B cell (primary cell): ENCODE data around the gene TNF. TPM values are rescaled to one million over a fixed set of nuclear protein-coding genes. Genes with fewer than 3 reads are reported as not detected.

Source experiments
- ATAC-seq: fragments of 200-7000 bp; cut with Tn5 transposase; one replicate; pipeline ENCODE4 v1.10.0; 2021; ENCODE audit warnings: low read depth, mild to moderate bottlenecking, moderate number of reproducible peaks, moderate library complexity
- CTCF ChIA-PET: fragments of 350-600 bp; sonication (Branson Sonifier 250); formaldehyde crosslinking; loops from one replicate; lab custom pipeline; 2021; ENCODE audit warnings: antibody characterized with exemption, inconsistent platforms; lab: Charles Lee
- POLR2A ChIA-PET: fragments of 350-600 bp; sonication (Branson Sonifier 250); formaldehyde crosslinking; loops from one replicate; lab custom pipeline; 2021; ENCODE audit warnings: antibody characterized with exemption; lab: Charles Lee
- DNase-seq: peaks from one replicate; pipeline ENCODE4 v3.0.0; 2013
- H2AFZ ChIP-seq: 2 replicates; pipeline ENCODE4 v1.6.1; 2012; ENCODE audit warnings: mild to moderate bottlenecking, low read depth, low read length; ENCODE audit not compliant: insufficient read depth, poor library complexity, severe bottlenecking
- H3K27ac ChIP-seq, 2 donors: 1 replicate in 1 of 2; 2 replicates in 1 of 2; pipeline ENCODE4 v1.5.1; 2012 to 2013; ENCODE audit warnings: low read length in 2 of 2, mild to moderate bottlenecking in 2 of 2, moderate library complexity in 1 of 2
- H3K27me3 ChIP-seq, 4 experiments: fragments of 200-600 bp in 1 of 4; sonication (generic) in 1 of 4; replicated peaks in 1 of 4; 1 replicate in 2 of 4; 2 replicates in 2 of 4; pipeline versions ENCODE4 v1.6.1 to v1.7.0; 2013 to 2016; ENCODE audit warnings: low read length in 3 of 4, mild to moderate bottlenecking in 2 of 4, mixed read lengths in 1 of 4, moderate library complexity in 1 of 4; ENCODE audit not compliant: insufficient read depth in 4 of 4, control insufficient read depth in 3 of 4; ENCODE audit errors: control extremely low read depth in 1 of 4
- H3K36me3 ChIP-seq, 2 experiments: replicated peaks in 1 of 2; 1 replicate in 1 of 2; 2 replicates in 1 of 2; pipeline versions ENCODE4 v1.6.1 to v1.7.1; 2013; ENCODE audit warnings: low read length in 1 of 2; ENCODE audit not compliant: insufficient read depth in 2 of 2, control insufficient read depth in 1 of 2; ENCODE audit errors: control extremely low read depth in 1 of 2, extremely low read depth in 1 of 2
- H3K4me1 ChIP-seq, 2 donors: fragments of 200-600 bp in 1 of 2; sonication (generic) in 1 of 2; 1 replicate in 1 of 2; 2 replicates in 1 of 2; pipeline versions ENCODE4 v1.5.1 to v1.6.1; 2013 to 2017; ENCODE audit warnings: low read length in 2 of 2; ENCODE audit not compliant: control insufficient read depth in 2 of 2, insufficient read depth in 2 of 2
- H3K4me2 ChIP-seq: replicated peaks from 2 replicates; pipeline ENCODE3; 2012; ENCODE audit warnings: mild to moderate bottlenecking, low read depth, low read length; ENCODE audit not compliant: poor library complexity, severe bottlenecking
- H3K4me3 ChIP-seq, 5 experiments: fragments of 200-600 bp in 1 of 5; sonication (generic) in 1 of 5; 1 replicate in 3 of 5; 2 replicates in 2 of 5; pipeline versions ENCODE4 v1.5.1 to v1.7.0; 2011 to 2016; ENCODE audit warnings: low read length in 4 of 5, mild to moderate bottlenecking in 4 of 5, low read depth in 2 of 5, control low read depth in 1 of 5, moderate library complexity in 1 of 5; ENCODE audit not compliant: insufficient read depth in 1 of 5; ENCODE audit errors: control extremely low read depth in 1 of 5, extremely low read depth in 1 of 5
- H3K79me2 ChIP-seq: fragments of 200-600 bp; sonication (generic); one replicate; pipeline ENCODE4 v1.6.0; 2016; ENCODE audit warnings: low read length; ENCODE audit not compliant: control insufficient read depth, insufficient read depth
- H3K9ac ChIP-seq: fragments of 200-600 bp; sonication (generic); 2 replicates; pipeline ENCODE4 v1.6.1; 2017; ENCODE audit warnings: mild to moderate bottlenecking, low read length, moderate library complexity
- H3K9me3 ChIP-seq, 3 donors: one replicate each; pipeline versions ENCODE4 v1.6.1 to v1.7.1; 2013; ENCODE audit warnings: low read length in 2 of 3; ENCODE audit not compliant: control insufficient read depth in 2 of 3, insufficient read depth in 1 of 3; ENCODE audit errors: control extremely low read depth in 1 of 3
- H4K20me1 ChIP-seq: 2 replicates; pipeline ENCODE4 v1.6.0; 2012; ENCODE audit warnings: mild to moderate bottlenecking, low read length; ENCODE audit not compliant: insufficient read depth, control insufficient read depth, poor library complexity, severe bottlenecking
- H3K27ac Mint-ChIP-seq: one replicate; pipeline ENCODE4 v1.8.0; 2021; ENCODE audit warnings: mixed read lengths
- H3K27me3 Mint-ChIP-seq: one replicate; pipeline ENCODE4 v1.8.0; 2021; ENCODE audit warnings: mixed read lengths
- H3K4me1 Mint-ChIP-seq: one replicate; pipeline ENCODE4 v1.8.0; 2021; ENCODE audit warnings: mixed read lengths
- H3K4me3 Mint-ChIP-seq: one replicate; pipeline ENCODE4 v1.8.0; 2021; ENCODE audit warnings: mixed read lengths
- H3K9me3 Mint-ChIP-seq: one replicate; pipeline ENCODE4 v1.8.0; 2022; ENCODE audit warnings: mixed read lengths; ENCODE audit not compliant: insufficient read depth
- CTCF ChIP-seq: fragments of 200-600 bp; IDR thresholded peaks from one replicate; pipeline ENCODE4 v1.8.0; 2022; ENCODE audit warnings: antibody characterized with exemption, mild to moderate bottlenecking
- EZH2 ChIP-seq: IDR thresholded peaks from 2 replicates; pipeline ENCODE4 v1.6.1; 2012; ENCODE audit warnings: borderline replicate concordance, low read depth, mild to moderate bottlenecking, moderate library complexity, low read length; ENCODE audit not compliant: insufficient read depth, poor library complexity, severe bottlenecking
- WGBS: methylation state at CpG from one replicate; pipeline ENCODE4 v1.1.5; 2013; ENCODE audit warnings: missing lambda C conversion rate; ENCODE audit not compliant: insufficient coverage; 5-methylcytosine and 5-hydroxymethylcytosine counted together
- intact Hi-C: fragments of 100-400 bp; cut with micrococcal nuclease; formaldehyde crosslinking; loops from one replicate; pipeline ENCODE4 v1.10.0; 2022
- polyA plus RNA-seq: library from polyadenylated mRNA; depleted of rRNA; stranded (reverse); fragments of >200 nt; gene quantifications from 2 replicates; pipeline ENCODE4 v1.2.3, GENCODE V29; 2012
- total RNA-seq, 2 donors: library from RNA; stranded (reverse); fragments of 120-200 nt in 1 of 2; gene quantifications; 1 replicate in 1 of 2; 2 replicates in 1 of 2; pipeline versions ENCODE4 v1.2.3 to v1.2.4, GENCODE V29; 2013 to 2022

TNF gene
- total and polyA plus RNA-seq, 2 donors (not counting 1 experiment from before 2014, with no cell fraction given), result 21.9 to 22.2 TPM

- no peaks in the 10 kb centered on the region for H3K79me2 ChIP-seq
- Mint-ChIP-seq H3K27me3 (no peaks in the 10 kb centered on the region), H3K4me1 (peaks cover 12% of the 10 kb centered on the region), H3K27ac (no peak within 1 kb of the TSS), H3K4me3 (no peak within 1 kb of the TSS), H3K9me3 (no peaks in the 10 kb centered on the region)
- peaks cover 0 to 40% of the 10 kb centered on the region in 2 experiments for H3K36me3 ChIP-seq
- no peak within 1 kb of the TSS for H3K9ac ChIP-seq
- H3K27me3 ChIP-seq, result no peaks in the 10 kb centered on the region
- 90% methylated on average over 6 of the region's 7 CpGs for WGBS
- ChIA-PET POLR2A (interaction anchor here (0.7 to 1.3 kb wide), 3 partner anchors 13 to 31 kb away, joined by 3 to 4 read pairs (median 3); partner anchors contain the start of genes DDX39B and MICB), CTCF (interaction anchor here (1.1 to 1.8 kb wide), 2 partner anchors 13 to 34 kb away, joined by 3 to 6 read pairs; partner anchors contain the start of gene DDX39B)
- no peaks in the 10 kb centered on the region for H3K4me1 ChIP-seq
- ATAC-seq (no peak), DNase-seq (no peak)
- no peak within 1 kb of the TSS for H3K4me2 ChIP-seq
- H2AFZ ChIP-seq, result no peak within 1 kb of the TSS
- H3K9me3 ChIP-seq, result no peaks in the 10 kb centered on the region
- H4K20me1 ChIP-seq, result peaks cover 39% of the 10 kb centered on the region
- no peak for TF ChIP-seq EZH2
- TF ChIP-seq CTCF, result no peak
- no peak within 1 kb of the TSS for H3K4me3 ChIP-seq
- intact Hi-C loops, result no loop called here
- no peak within 1 kb of the TSS for H3K27ac ChIP-seq
Observed at GRCh38 chr6:31528821-31529328, 46.5 kb upstream of the TNF start, which contains the start of gene MCCD1. Gene MCCD1, plus strand, starts transcription at chr6:31528962. Its CDS starts 53 bp downstream, at chr6:31529015.
